Activated T-helper 17 cell treated with anti-CD3 and anti-CD28 coated beads, Interleukin-2, amount 50 U/mL, for 72 hours (primary cell): ENCODE results near the gene ZSCAN20. TPM values are rescaled to one million over a fixed set of nuclear protein-coding genes. Genes with fewer than 3 reads are reported as not detected.

Source experiments
- ATAC-seq: fragments of 150-1000 bp; cut with Tn5 transposase; replicated peaks from 2 replicates; pipeline ENCODE4 v1.10.0; 2021; ENCODE audit warnings: mild to moderate bottlenecking, moderate library complexity
- H3K27ac Mint-ChIP-seq: one replicate; pipeline ENCODE4 v1.8.0; 2022; ENCODE audit warnings: mixed read lengths
- H3K27me3 Mint-ChIP-seq: one replicate; pipeline ENCODE4 v1.8.0; 2022; ENCODE audit warnings: mixed read lengths
- H3K36me3 Mint-ChIP-seq: one replicate; pipeline ENCODE4 v1.8.0; 2022; ENCODE audit warnings: low read depth, mild to moderate bottlenecking, mixed read lengths
- H3K4me1 Mint-ChIP-seq: one replicate; pipeline ENCODE4 v1.8.0; 2022; ENCODE audit warnings: mixed read lengths
- H3K4me3 Mint-ChIP-seq: one replicate; pipeline ENCODE4 v1.8.0; 2022; ENCODE audit warnings: mild to moderate bottlenecking, mixed read lengths
- H3K9me3 Mint-ChIP-seq: one replicate; pipeline ENCODE4 v1.8.0; 2022; ENCODE audit warnings: mixed read lengths
- total RNA-seq, 2 donors: library from RNA; stranded (reverse); gene quantifications; one replicate each; pipeline ENCODE4 v1.2.3, GENCODE V29; 2022

ZSCAN20 gene
- total RNA-seq, 2 donors from 2014 or later: 4.1 to 5.8 TPM

DNA sequence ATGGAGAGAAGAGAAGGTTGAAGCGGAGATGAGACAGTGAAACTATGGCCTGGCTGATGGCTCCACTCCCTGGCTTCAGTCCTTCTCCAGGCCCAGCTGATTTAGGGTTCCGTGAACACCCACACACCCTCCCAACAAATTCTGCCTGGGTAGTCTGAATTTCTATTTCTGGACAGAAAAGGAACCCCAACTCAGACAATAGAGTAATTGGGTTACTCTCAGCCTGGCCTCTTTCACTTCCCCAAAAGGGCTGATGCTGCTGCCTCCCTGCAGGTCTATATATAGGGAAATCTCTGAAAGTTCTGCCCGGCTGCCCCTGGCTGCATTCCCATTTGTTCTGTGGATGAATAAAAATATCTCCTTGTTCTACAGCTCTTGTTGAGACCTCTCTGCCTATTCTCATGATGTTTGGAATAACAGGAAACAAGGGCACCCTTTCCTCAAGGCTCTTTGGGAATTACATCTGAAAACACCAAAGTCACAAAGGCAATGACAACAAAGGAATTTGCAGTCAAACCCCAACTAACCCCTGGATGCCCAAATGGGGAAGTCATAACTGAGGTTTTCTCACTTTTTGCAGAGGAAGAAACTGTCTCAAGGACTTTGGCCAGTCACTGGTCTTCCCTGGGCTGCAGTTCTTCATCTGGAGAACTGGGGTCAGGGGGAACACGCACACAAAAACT, 11.4 kb upstream of the ZSCAN20 start:
- Mint-ChIP-seq H3K4me1 (no peaks in the 10 kb centered on the region), H3K4me3 (no peak overlapping the region), H3K9me3 (no peaks in the 10 kb centered on the region), H3K27me3 (peaks cover 11% of the 10 kb centered on the region), H3K36me3 (no peaks in the 10 kb centered on the region), H3K27ac (peak overlapping the region; percentile 37)
- no peak for ATAC-seq

DNA sequence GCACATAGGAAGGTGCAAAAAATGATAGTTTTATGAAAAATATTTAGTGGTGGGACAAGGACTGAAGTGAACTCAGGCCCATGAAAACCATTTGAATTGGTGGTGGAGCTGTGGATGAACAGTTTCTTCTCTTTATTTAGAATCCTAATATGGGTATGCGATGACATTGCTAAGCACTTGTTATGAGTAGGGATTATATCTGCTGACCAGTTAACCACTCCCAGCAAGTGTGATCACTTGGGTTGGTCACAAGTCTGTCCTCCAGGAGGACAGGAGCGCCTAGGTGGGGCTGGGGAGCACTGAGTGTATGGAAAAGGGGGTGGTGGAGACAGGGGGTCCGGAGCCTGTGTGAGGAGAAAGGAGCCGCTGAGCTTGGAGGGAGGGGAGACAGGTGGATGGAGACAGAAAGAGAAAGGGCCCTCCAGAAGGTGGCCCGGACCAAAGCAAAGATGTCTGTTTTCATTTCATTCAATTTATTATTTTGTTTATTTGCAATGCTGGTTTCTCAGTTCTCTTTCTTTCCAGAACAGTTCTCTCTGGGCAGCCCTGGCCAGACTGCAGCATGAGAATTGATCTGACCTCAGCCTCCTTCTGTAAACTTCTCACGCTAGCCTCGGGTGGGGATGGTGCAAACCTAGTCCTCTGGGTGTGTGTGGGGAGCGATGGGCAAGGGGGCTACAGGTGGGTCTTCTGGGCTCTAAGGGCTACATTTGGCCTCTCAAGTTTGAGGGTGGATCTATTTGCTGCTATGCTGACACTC, 9.9 kb upstream of the ZSCAN20 start:
- Mint-ChIP-seq H3K4me1 (no peaks in the 10 kb centered on the region), H3K4me3 (no peak overlapping the region)

GRCh38 chr1:33464552-33464951, 7.9 kb upstream of the ZSCAN20 start:
- H3K27ac Mint-ChIP-seq: no peak overlapping the region
- no peaks in the 10 kb centered on the region for H3K9me3 Mint-ChIP-seq
- no peaks in the 10 kb centered on the region for H3K36me3 Mint-ChIP-seq
- no peak overlapping the region for H3K4me3 Mint-ChIP-seq
- no peak for ATAC-seq
- no peaks in the 10 kb centered on the region for H3K4me1 Mint-ChIP-seq
- peaks cover 4% of the 10 kb centered on the region for H3K27me3 Mint-ChIP-seq

More for the DNA sequence above, 9.9 kb upstream of the ZSCAN20 start:
- Mint-ChIP-seq H3K9me3 (no peaks in the 10 kb centered on the region), H3K36me3 (no peaks in the 10 kb centered on the region), H3K27ac (no peak overlapping the region), H3K27me3 (peaks cover 8% of the 10 kb centered on the region)
- no peak for ATAC-seq

DNA sequence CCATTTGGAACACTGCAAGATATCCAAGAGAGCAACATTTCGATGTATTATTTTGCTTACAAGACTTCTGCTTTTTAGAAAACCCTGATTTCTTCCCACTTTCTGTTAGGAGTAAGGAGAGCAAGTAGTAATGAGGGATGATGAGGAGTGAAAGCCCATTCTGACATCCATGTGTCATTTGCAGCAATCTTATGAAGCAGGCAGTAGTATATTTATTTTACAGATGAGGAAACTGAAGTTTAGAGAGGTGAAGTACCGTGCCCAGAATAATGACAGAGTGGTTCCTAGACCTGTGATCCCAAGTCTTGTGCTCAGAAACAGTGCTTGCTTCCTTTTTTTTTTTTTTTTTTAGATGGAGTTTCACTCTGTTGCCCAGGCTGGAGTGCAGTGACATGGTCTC, 7.1 kb upstream of the ZSCAN20 start:
- H3K27ac Mint-ChIP-seq: no peak overlapping the region

DNA sequence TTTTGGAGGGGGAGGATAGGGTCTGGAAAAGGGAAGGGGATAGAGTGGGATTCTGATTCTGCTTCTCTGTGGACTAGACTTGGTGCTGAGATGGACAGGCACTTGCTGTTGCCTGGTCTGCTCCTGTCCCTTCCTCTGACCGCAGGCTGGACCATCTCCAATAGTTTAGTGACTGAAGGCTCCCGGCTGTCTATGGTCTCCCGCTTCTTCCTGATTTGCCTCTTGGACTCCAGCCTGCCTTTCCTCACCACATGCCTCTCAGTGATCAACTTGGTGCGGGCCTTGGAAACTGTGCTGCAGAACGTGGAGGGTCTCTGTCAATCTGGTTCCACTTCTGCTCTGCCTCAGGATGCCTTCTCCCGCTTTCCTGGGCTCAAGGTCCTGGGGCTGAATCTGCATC, 6.3 kb upstream of the ZSCAN20 start:
- H3K9me3 Mint-ChIP-seq: no peaks in the 10 kb centered on the region
- peaks cover 5% of the 10 kb centered on the region for H3K4me1 Mint-ChIP-seq
- H3K4me3 Mint-ChIP-seq: no peak overlapping the region
- H3K36me3 Mint-ChIP-seq: no peaks in the 10 kb centered on the region
- H3K27ac Mint-ChIP-seq: no peak overlapping the region
- ATAC-seq: no peak
- H3K27me3 Mint-ChIP-seq: no peaks in the 10 kb centered on the region

More for the DNA sequence above, 7.1 kb upstream of the ZSCAN20 start:
- Mint-ChIP-seq H3K4me1 (no peaks in the 10 kb centered on the region), H3K4me3 (no peak overlapping the region), H3K27me3 (no peaks in the 10 kb centered on the region), H3K9me3 (no peaks in the 10 kb centered on the region), H3K36me3 (no peaks in the 10 kb centered on the region)
- ATAC-seq: no peak

DNA sequence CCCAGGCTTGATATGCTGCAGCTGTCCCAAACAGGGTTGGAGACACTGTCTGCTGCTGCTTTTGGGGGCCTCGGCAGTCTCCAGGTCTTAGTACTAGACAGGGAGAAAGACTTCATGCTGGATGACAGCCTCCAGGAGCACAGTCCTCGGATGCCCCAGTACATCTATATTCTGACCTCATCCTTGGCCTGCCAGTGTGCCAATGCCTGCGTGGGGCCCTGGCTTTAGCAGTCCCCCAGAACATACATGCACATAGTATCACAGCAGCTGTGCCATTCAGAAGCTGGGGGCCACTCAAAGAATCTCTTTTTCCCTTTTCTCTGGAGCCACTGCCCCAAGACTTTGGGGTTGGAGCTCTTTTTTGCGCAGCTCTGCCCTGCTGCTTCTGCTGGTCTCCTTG, 4.4 kb upstream of the ZSCAN20 start:
- Mint-ChIP-seq H3K27me3 (no peaks in the 10 kb centered on the region), H3K9me3 (no peaks in the 10 kb centered on the region), H3K4me3 (no peak overlapping the region), H3K36me3 (no peaks in the 10 kb centered on the region), H3K4me1 (peaks cover 13% of the 10 kb centered on the region), H3K27ac (no peak overlapping the region)
- no peak for ATAC-seq

- no peaks in the 10 kb centered on the region for H3K9me3 Mint-ChIP-seq
- H3K27ac Mint-ChIP-seq: no peak overlapping the region
- H3K36me3 Mint-ChIP-seq: no peaks in the 10 kb centered on the region
- H3K4me1 Mint-ChIP-seq: peaks cover 18% of the 10 kb centered on the region
- no peak for ATAC-seq
- H3K4me3 Mint-ChIP-seq: no peak overlapping the region
- H3K27me3 Mint-ChIP-seq: no peaks in the 10 kb centered on the region
Observed at GRCh38 chr1:33468531-33468930, 3.9 kb upstream of the ZSCAN20 start.

DNA sequence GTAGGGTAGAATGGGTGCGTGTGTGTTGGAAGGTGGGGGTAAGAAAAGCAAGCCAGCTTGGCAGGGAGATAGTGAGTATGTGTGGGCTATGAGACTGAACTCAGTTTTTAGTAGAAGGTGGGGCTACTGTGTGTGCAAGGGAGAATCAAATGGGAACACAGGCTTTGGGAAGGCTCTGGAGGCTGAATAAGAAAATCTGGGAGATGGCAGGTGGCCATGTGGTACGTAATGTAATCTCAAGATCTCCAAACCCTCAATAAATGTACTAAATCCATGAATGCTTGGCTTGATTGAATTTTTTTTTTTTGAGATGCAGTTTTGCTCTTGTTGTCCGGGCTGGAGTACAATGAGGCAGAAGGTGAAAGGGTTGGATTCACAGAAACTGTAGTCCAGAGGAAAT, 3.5 kb upstream of the ZSCAN20 start:
- Mint-ChIP-seq H3K9me3 (no peaks in the 10 kb centered on the region), H3K27me3 (no peaks in the 10 kb centered on the region), H3K4me3 (no peak overlapping the region), H3K4me1 (peaks cover 21% of the 10 kb centered on the region), H3K36me3 (no peaks in the 10 kb centered on the region), H3K27ac (no peak overlapping the region)
- no peak for ATAC-seq

DNA sequence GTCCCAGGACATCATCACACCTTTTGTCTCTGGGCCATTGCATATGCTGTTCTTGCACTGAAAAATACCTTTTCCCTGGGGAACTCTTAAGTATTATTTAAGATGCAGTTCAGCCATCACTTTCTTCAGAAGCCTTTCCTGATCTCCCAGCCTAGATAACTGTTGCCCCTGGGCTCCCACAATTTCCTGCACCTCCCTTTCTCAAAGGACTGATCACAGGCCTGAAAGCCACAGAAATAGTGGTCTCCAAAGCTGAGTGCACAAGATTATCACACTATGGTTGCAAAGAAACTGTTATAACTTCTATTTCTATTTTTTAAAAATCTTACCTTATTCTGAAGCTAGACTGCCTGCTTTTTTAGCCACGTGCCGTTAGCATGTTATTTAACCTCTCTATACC, 2.8 kb upstream of the ZSCAN20 start:
- Mint-ChIP-seq H3K4me3 (no peak overlapping the region), H3K27me3 (no peaks in the 10 kb centered on the region), H3K4me1 (peaks cover 21% of the 10 kb centered on the region), H3K9me3 (no peaks in the 10 kb centered on the region), H3K27ac (no peak overlapping the region), H3K36me3 (no peaks in the 10 kb centered on the region)
- ATAC-seq: no peak

DNA sequence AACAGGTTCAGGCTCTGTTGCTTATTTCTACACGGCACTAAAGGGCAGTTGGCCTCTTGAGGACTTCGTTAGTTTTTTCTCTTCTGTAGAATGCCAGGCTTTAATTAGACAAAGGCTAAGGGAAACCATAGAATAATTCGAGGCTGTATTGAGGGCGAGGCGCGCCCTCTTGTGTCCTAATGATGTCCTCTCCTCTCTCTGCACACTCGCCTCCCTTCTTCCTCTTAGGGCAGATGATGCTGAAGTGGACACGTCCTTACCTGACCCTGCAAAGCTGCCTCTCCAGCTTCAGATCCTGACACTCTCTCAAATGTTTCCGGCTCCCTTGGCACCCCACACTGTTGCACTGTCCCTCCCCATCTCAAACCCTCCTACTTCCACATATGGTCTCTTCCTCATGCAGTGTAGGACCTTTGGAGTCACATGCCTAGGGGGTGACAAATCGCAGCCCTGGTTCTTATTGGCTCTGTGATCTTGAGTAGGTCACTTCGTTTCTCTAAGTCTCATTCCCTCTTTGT, 1.9 kb upstream of the ZSCAN20 start:
- Mint-ChIP-seq H3K36me3 (no peaks in the 10 kb centered on the region), H3K27ac (no peak overlapping the region), H3K4me3 (peak overlapping the region; percentile 40)

DNA sequence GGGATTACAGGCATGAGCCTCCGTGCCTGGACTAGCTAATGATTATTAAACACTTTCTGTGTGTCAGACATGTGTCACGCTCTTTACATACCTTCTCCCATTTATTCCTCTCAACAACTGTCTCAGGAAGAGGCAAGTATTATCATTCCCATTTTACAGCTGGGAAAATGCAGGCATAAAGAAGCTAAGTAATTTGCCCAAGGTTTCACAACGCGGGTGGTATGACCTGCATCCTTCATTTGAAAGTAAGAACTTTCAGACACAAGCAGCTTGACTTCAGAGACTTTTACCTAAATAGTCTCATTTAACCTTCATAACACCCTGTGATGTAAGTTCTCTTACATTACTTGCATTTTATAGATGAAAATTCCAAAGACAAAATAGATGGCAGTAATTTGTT, 1.0 kb upstream of the ZSCAN20 start:
- Mint-ChIP-seq H3K27me3 (no peaks in the 10 kb centered on the region), H3K4me3 (peak overlapping the region; percentile 86)

More for the DNA sequence above, 1.9 kb upstream of the ZSCAN20 start:
- Mint-ChIP-seq H3K4me1 (peaks cover 21% of the 10 kb centered on the region), H3K27me3 (no peaks in the 10 kb centered on the region), H3K9me3 (no peaks in the 10 kb centered on the region)
- ATAC-seq: peak; percentile 57

GRCh38 chr1:33473900-33474299, 1.5 kb downstream of the ZSCAN20 start:
- peak overlapping the region; percentile 86 for H3K4me3 Mint-ChIP-seq
- no peak for ATAC-seq

More for the DNA sequence above, 1.0 kb upstream of the ZSCAN20 start:
- H3K36me3 Mint-ChIP-seq: no peaks in the 10 kb centered on the region
- no peak for ATAC-seq
- peaks cover 21% of the 10 kb centered on the region for H3K4me1 Mint-ChIP-seq
- H3K9me3 Mint-ChIP-seq: no peaks in the 10 kb centered on the region
- H3K27ac Mint-ChIP-seq: peak overlapping the region; percentile 83

GRCh38 chr1:33477451-33477850, 5.0 kb downstream of the ZSCAN20 start:
- Mint-ChIP-seq H3K27ac (no peak overlapping the region), H3K4me1 (peaks cover 20% of the 10 kb centered on the region), H3K9me3 (no peaks in the 10 kb centered on the region), H3K36me3 (peaks cover 14% of the 10 kb centered on the region), H3K4me3 (no peak overlapping the region), H3K27me3 (no peaks in the 10 kb centered on the region)
- no peak for ATAC-seq

More at GRCh38 chr1:33473900-33474299, 1.5 kb downstream of the ZSCAN20 start:
- H3K27me3 Mint-ChIP-seq: no peaks in the 10 kb centered on the region
- H3K27ac Mint-ChIP-seq: peak overlapping the region; percentile 83
- H3K36me3 Mint-ChIP-seq: no peaks in the 10 kb centered on the region
- peaks cover 30% of the 10 kb centered on the region for H3K4me1 Mint-ChIP-seq
- no peaks in the 10 kb centered on the region for H3K9me3 Mint-ChIP-seq

DNA sequence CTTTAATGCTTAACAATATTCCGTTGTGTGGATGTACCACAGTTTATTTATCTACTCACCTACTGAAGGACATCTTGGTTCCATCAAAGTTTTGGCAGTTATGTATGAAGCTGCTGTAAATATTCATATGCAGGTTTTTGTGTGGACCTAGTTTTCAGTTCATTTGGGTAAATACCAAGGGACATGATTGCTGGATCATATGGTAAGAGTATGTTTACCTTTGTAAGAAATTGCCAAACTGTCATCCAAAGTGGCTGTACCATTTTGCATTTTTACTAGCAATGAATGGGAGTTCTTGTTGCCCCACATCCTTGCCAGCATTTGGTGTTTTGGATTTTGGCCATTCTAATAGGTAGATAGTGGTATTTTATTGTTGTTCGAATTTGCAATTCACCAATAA, 10.0 kb downstream of the ZSCAN20 start:
- Mint-ChIP-seq H3K4me3 (no peak overlapping the region), H3K9me3 (peaks cover 7% of the 10 kb centered on the region), H3K36me3 (peaks cover 45% of the 10 kb centered on the region), H3K27ac (no peak overlapping the region), H3K27me3 (no peaks in the 10 kb centered on the region), H3K4me1 (peaks cover 6% of the 10 kb centered on the region)
- ATAC-seq: no peak

- peaks cover 81% of the 10 kb centered on the region for H3K36me3 Mint-ChIP-seq
- no peak overlapping the region for H3K4me3 Mint-ChIP-seq
- ATAC-seq: no peak
- H3K9me3 Mint-ChIP-seq: peaks cover 15% of the 10 kb centered on the region
- H3K27me3 Mint-ChIP-seq: no peaks in the 10 kb centered on the region
- H3K4me1 Mint-ChIP-seq: no peaks in the 10 kb centered on the region
- H3K27ac Mint-ChIP-seq: no peak overlapping the region
Observed at GRCh38 chr1:33488624-33489023, 16.2 kb downstream of the ZSCAN20 start.
